ENCODE measurements around the gene IL18RAP. TPM values are rescaled to one million over a fixed set of nuclear protein-coding genes. Genes with fewer than 3 reads are reported as not detected.

IL18RAP gene

DNA sequence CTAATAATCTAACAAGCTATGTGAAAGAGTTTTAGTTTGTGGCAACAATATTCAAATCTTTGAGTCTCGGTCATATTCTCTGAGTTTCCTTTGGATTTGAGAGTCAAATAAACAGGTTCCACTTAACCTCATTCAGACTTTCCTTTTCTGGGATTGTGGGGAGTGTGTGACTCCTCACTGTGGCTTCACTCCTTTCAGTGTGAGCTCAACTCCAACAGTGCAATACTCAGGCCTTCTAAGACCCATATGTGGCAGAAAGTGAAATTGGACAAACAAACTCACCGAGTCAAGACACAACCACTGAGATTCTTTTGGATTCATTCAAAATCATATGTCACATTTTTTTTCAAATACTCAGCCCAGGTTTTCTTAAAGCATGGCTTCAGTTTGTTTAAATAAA, 75.5 kb downstream of the IL18RAP start:
- Histone ChIP-seq H2BK12ac (ENCODE audit: low read length) (no peak overlapping the region), H3K4me3 (ENCODE audit: low read length in 2 of 2) (no peak overlapping the region), H3K9me3 (replicated peaks in 1 of 2; ENCODE audit: control insufficient read depth in 2 of 2, insufficient read depth in 1 of 2, low read depth in 1 of 2, low read length in 2 of 2) (no peaks in the 10 kb centered on the region), H3K18ac (ENCODE audit: low read length) (no peak overlapping the region), H3K36me3 (replicated peaks in 1 of 2; ENCODE audit: control insufficient read depth in 2 of 2, insufficient read depth in 2 of 2, low read length in 2 of 2) (no peaks in the 10 kb centered on the region), H2AK5ac (ENCODE audit: low read depth, low read length) (no peak overlapping the region), H3K4me2 (ENCODE audit: insufficient read depth, low read length, poor library complexity, severe bottlenecking) (no peak overlapping the region), H4K8ac (ENCODE audit: low read depth, low read length) (no peak overlapping the region), H3K4me1 (ENCODE audit: control insufficient read depth in 2 of 2, insufficient read depth in 1 of 2, low read depth in 1 of 2, low read length in 2 of 2) (no peaks in the 10 kb centered on the region), H2AFZ (ENCODE audit: low read length) (no peak overlapping the region), H2BK120ac (ENCODE audit: low read depth, low read length) (no peak overlapping the region), H2BK15ac (ENCODE audit: low read length) (no peak overlapping the region), H3K14ac (ENCODE audit: low read length) (no peak overlapping the region), H3K27ac (replicated peaks; ENCODE audit: low read length) (no peak overlapping the region), H3K79me1 (ENCODE audit: low read depth, low read length) (no peaks in the 10 kb centered on the region), H4K91ac (ENCODE audit: low read depth, low read length, poor library complexity) (no peak overlapping the region), H3K27me3 (ENCODE audit: control insufficient read depth in 3 of 3, insufficient read depth in 3 of 3, low read depth in 1 of 3, low read length in 3 of 3) (no peaks in the 10 kb centered on the region), H3K4ac (ENCODE audit: low read length) (no peak overlapping the region), H3K23ac (ENCODE audit: low read depth, low read length, poor library complexity) (no peak overlapping the region), H3K9ac (ENCODE audit: low read depth, low read length, poor library complexity) (no peak overlapping the region), H2BK5ac (ENCODE audit: low read length) (no peak overlapping the region)
- no CpG with 5 or more reads among the region's 2 CpGs for WGBS, 2 donors (ENCODE audit: extremely low coverage in 2 of 2, insufficient read length in 2 of 2, insufficient replicate concordance in 1 of 2)
- DNase-seq (ENCODE audit: low spot score): no peak

DNA sequence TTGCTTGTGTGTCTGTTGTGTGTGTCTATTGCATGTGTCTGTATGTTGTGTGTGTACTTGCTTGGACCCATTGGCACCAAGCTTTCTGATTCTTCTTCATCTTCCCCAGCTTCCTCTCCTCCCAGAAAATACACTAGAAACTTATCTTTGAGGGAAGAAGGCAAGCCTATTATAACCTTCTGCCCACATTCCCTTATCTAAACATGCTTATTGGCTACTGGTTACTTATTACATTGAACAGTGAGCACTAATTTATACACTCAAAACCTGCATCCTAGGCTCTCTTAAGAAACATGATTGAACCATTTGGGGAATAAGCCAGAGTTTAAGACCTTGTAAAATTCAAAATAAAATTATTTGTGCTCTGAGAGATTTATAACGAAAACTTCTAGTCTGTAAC, 76.6 kb downstream of the IL18RAP start:
- Histone ChIP-seq H3K4ac (ENCODE audit: low read length) (no peak overlapping the region), H4K91ac (ENCODE audit: low read depth, low read length, poor library complexity) (no peak overlapping the region), H3K36me3 (replicated peaks in 1 of 2; ENCODE audit: control insufficient read depth in 2 of 2, insufficient read depth in 2 of 2, low read length in 2 of 2) (no peaks in the 10 kb centered on the region), H3K27ac (replicated peaks; ENCODE audit: low read length) (no peak overlapping the region), H3K27me3 (ENCODE audit: control insufficient read depth in 3 of 3, insufficient read depth in 3 of 3, low read depth in 1 of 3, low read length in 3 of 3) (no peaks in the 10 kb centered on the region), H2AK5ac (ENCODE audit: low read depth, low read length) (no peak overlapping the region), H3K14ac (ENCODE audit: low read length) (no peak overlapping the region), H3K4me1 (ENCODE audit: control insufficient read depth in 2 of 2, insufficient read depth in 1 of 2, low read depth in 1 of 2, low read length in 2 of 2) (no peaks in the 10 kb centered on the region), H2BK5ac (ENCODE audit: low read length) (no peak overlapping the region), H3K18ac (ENCODE audit: low read length) (no peak overlapping the region), H3K9me3 (replicated peaks in 1 of 2; ENCODE audit: control insufficient read depth in 2 of 2, insufficient read depth in 1 of 2, low read depth in 1 of 2, low read length in 2 of 2) (no peaks in the 10 kb centered on the region), H2BK120ac (ENCODE audit: low read depth, low read length) (no peak overlapping the region), H2BK12ac (ENCODE audit: low read length) (no peak overlapping the region), H3K9ac (ENCODE audit: low read depth, low read length, poor library complexity) (no peak overlapping the region), H3K79me1 (ENCODE audit: low read depth, low read length) (no peaks in the 10 kb centered on the region), H2AFZ (ENCODE audit: low read length) (no peak overlapping the region), H2BK15ac (ENCODE audit: low read length) (no peak overlapping the region), H3K4me3 (ENCODE audit: low read length in 2 of 2) (no peak overlapping the region), H4K8ac (ENCODE audit: low read depth, low read length) (no peak overlapping the region), H3K4me2 (ENCODE audit: insufficient read depth, low read length, poor library complexity, severe bottlenecking) (no peak overlapping the region), H3K23ac (ENCODE audit: low read depth, low read length, poor library complexity) (no peak overlapping the region)
- DNase-seq (ENCODE audit: low spot score): no peak
- no CpG with 5 or more reads among the region's 1 CpG for WGBS, 2 donors (ENCODE audit: extremely low coverage in 2 of 2, insufficient read length in 2 of 2, insufficient replicate concordance in 1 of 2)

Small RNAs within 50 kb of the gene (small RNA-seq; reads per million reads assigned to genes)
- not detected for gene MIR4772 (ENCODE audit: insufficient read depth)

Data from neuronal stem cell (in vitro differentiated cells).